T47D (cell line): ENCODE measurements around the gene REC114.
"Not testable (repeated sequence)": the region's sequence is repeated elsewhere in the genome, so short reads cannot be mapped to it uniquely, and the experiment has no call there.

ENCODE experiments used
- DNase-seq, 2 experiments: peaks; one replicate each; pipeline versions ENCODE4 v3.0.0 to v3.0.0-alpha.2; 2011 to 2012; ENCODE audit warnings: low read depth in 1 of 2, low spot score in 1 of 2
- JUND ChIP-seq: IDR thresholded peaks from 2 replicates; pipeline ENCODE4 v1.6.1; 2012; ENCODE audit warnings: low read depth
- in situ Hi-C: cut with HindIII; loops from 2 replicates; pipeline ENCODE4 v1.10.0; 2016; ENCODE audit warnings: low sequenced_read_pairs, low pct_unique_long_range_greater_than_20kb

Gene REC114

GRCh38 chr15:73518180-73518862 is 75.4 kb downstream of the REC114 start:
- DNase-seq: no peak
- no peak for TF ChIP-seq JUND
- in situ Hi-C loops: no loop called here

GRCh38 chr15:73518876-73519733 is 76.1 kb downstream of the REC114 start:
- no peak for TF ChIP-seq JUND
- DNase-seq: no peak
- in situ Hi-C loops: no loop called here

- no peak for DNase-seq
- TF ChIP-seq JUND: no peak
- in situ Hi-C loops: no loop called here
These were observed 79.0 kb downstream of the REC114 start for GRCh38 chr15:73522011-73522410.

GRCh38 chr15:73524919-73525318 is 82.0 kb downstream of the REC114 start:
- no peak for TF ChIP-seq JUND
- no peak for DNase-seq
- in situ Hi-C loops: no loop called here

- in situ Hi-C loops: no loop called here
- TF ChIP-seq JUND: no peak
- no peak for DNase-seq
These were observed 84.6 kb downstream of the REC114 start for GRCh38 chr15:73527598-73527997.

GRCh38 chr15:73530649-73531048 is 87.7 kb downstream of the REC114 start:
- no peak for TF ChIP-seq JUND
- DNase-seq: no peak
- in situ Hi-C loops: no loop called here

- no peak for DNase-seq
- in situ Hi-C loops: no loop called here
These were observed 95.2 kb downstream of the REC114 start for GRCh38 chr15:73538123-73538522.

GRCh38 chr15:73538563-73539211 is 95.7 kb downstream of the REC114 start:
- no peak for DNase-seq
- no peak for TF ChIP-seq JUND

More at GRCh38 chr15:73538123-73538522, 95.2 kb downstream of the REC114 start:
- no peak for TF ChIP-seq JUND

GRCh38 chr15:73539212-73540128 is 96.5 kb downstream of the REC114 start:
- DNase-seq: no peak
- in situ Hi-C loops: no loop called here

More at GRCh38 chr15:73538563-73539211, 95.7 kb downstream of the REC114 start:
- in situ Hi-C loops: no loop called here

GRCh38 chr15:73540161-73540560 is 97.2 kb downstream of the REC114 start:
- in situ Hi-C loops: no loop called here
- no peak for DNase-seq
- TF ChIP-seq JUND: no peak

More at GRCh38 chr15:73539212-73540128, 96.5 kb downstream of the REC114 start:
- no peak for TF ChIP-seq JUND

GRCh38 chr15:73541479-73541878 is 98.5 kb downstream of the REC114 start:
- in situ Hi-C loops: no loop called here
- no peak for TF ChIP-seq JUND
- DNase-seq: no peak

- in situ Hi-C loops: not testable (repeated sequence)
These were observed 106.0 kb downstream of the REC114 start for GRCh38 chr15:73548925-73549324.

More at GRCh38 chr15:73548925-73549324, 106.0 kb downstream of the REC114 start:
- not testable (repeated sequence) for DNase-seq
